H1 (cell line): ENCODE data around the gene DNAH10.

Experiments
- CTCF ChIP-seq, 3 experiments: IDR thresholded peaks; 1 replicate in 2 of 3; 2 replicates in 1 of 3; pipeline versions ENCODE4 v1.5.1 to v1.6.1; 2011; ENCODE audit warnings: low read length in 3 of 3, mild to moderate bottlenecking in 3 of 3, inconsistent platforms in 2 of 3, low read depth in 1 of 3, moderate library complexity in 1 of 3; ENCODE audit not compliant: insufficient read depth in 1 of 3; ENCODE audit errors: control extremely low read depth in 1 of 3
- HDAC2 ChIP-seq, 2 experiments: fragments of 300-600 bp in 1 of 2; sonication (generic) in 1 of 2; IDR thresholded peaks; 2 replicates each; pipeline ENCODE4 v1.6.1; 2011 to 2012; ENCODE audit warnings: low read depth in 2 of 2, low read length in 2 of 2, mild to moderate bottlenecking in 2 of 2, moderate library complexity in 2 of 2, borderline replicate concordance in 1 of 2, inconsistent platforms in 1 of 2
- POLR2AphosphoS5 ChIP-seq: IDR thresholded peaks from 2 replicates; pipeline ENCODE4 v1.6.1; 2011; ENCODE audit warnings: low read depth, low read length
- TAF1 ChIP-seq: IDR thresholded peaks from 2 replicates; pipeline ENCODE4 v1.6.1; 2011; ENCODE audit warnings: mild to moderate bottlenecking, low read depth, low read length

DNA sequence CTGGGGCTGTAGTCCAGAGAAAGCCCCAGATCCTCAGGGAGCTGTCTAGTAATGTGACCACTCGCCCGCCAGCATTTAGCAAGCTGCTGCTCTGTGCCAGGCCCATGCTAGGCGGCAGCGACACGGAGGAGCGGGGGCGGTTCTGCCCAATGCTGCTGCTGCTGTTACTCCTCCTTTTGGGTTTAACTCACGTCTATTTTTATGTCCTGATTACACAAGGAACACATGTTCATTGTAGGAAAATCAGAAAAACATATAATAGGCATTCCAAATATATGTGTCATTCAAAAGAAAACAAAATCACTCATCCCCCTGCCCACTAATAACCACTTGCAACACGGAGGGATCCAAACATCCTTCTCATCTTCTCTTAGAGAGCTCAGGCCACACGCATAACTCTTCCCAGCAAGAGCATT lies 180.1 kb downstream of the DNAH10 start:
- no peak for TF ChIP-seq TAF1
- TF ChIP-seq CTCF (IDR thresholded peaks at IDR 0.05; ENCODE audit: control extremely low read depth in 1 of 3, insufficient read depth in 1 of 3, low read depth in 1 of 3, low read length in 3 of 3), result no peak
- TF ChIP-seq POLR2AphosphoS5, result no peak
- no peak for TF ChIP-seq HDAC2 (IDR thresholded peaks at IDR 0.05; ENCODE audit: borderline replicate concordance in 1 of 2, low read depth in 2 of 2, low read length in 2 of 2)
